CD14-positive monocyte (primary cell): ENCODE measurements around the gene GRIN2A. TPM values are rescaled to one million over a fixed set of nuclear protein-coding genes. Genes with fewer than 3 reads are reported as not detected.

Source experiments
- DNase-seq, 3 donors: peaks; one replicate each; pipeline ENCODE4 v3.0.0-alpha.2; 2011 to 2022
- H2AFZ ChIP-seq: 2 replicates; pipeline ENCODE4 v1.6.0; 2012; ENCODE audit warnings: mild to moderate bottlenecking, low read depth, low read length, inconsistent platforms; ENCODE audit not compliant: insufficient read depth, poor library complexity, severe bottlenecking
- H3K27ac ChIP-seq, 2 donors: 1 replicate in 1 of 2; 2 replicates in 1 of 2; pipeline ENCODE4 v1.5.1; 2012 to 2013; ENCODE audit warnings: low read length in 2 of 2, control low read depth in 1 of 2, inconsistent platforms in 1 of 2, low read depth in 1 of 2, mild to moderate bottlenecking in 1 of 2
- H3K27me3 ChIP-seq, 2 donors: one replicate each; pipeline versions ENCODE4 v1.6.0 to v1.6.1; 2011 to 2013; ENCODE audit warnings: low read length in 2 of 2; ENCODE audit not compliant: control insufficient read depth in 2 of 2, insufficient read depth in 2 of 2
- H3K36me3 ChIP-seq, 2 donors: replicated peaks in 1 of 2; 1 replicate in 1 of 2; 2 replicates in 1 of 2; pipeline versions ENCODE4 v1.5.1 to v1.6.1; 2012 to 2013; ENCODE audit warnings: low read length in 2 of 2, control low read depth in 1 of 2, inconsistent platforms in 1 of 2, mild to moderate bottlenecking in 1 of 2; ENCODE audit not compliant: insufficient read depth in 2 of 2, control insufficient read depth in 1 of 2
- H3K4me1 ChIP-seq, 2 donors: 1 replicate in 1 of 2; 2 replicates in 1 of 2; pipeline versions ENCODE4 v1.5.1 to v1.6.1; 2012 to 2013; ENCODE audit warnings: low read length in 2 of 2, control low read depth in 1 of 2, inconsistent platforms in 1 of 2, mild to moderate bottlenecking in 1 of 2, moderate library complexity in 1 of 2; ENCODE audit not compliant: insufficient read depth in 2 of 2, control insufficient read depth in 1 of 2
- H3K4me2 ChIP-seq: replicated peaks from 2 replicates; pipeline ENCODE3; 2012; ENCODE audit warnings: low read length, moderate library complexity, mild to moderate bottlenecking; ENCODE audit not compliant: poor library complexity, severe bottlenecking; ENCODE audit errors: extremely low read depth
- H3K4me3 ChIP-seq, 3 experiments: fragments of 200-600 bp in 1 of 3; sonication (generic) in 1 of 3; replicated peaks in 1 of 3; 1 replicate in 2 of 3; 2 replicates in 1 of 3; pipeline ENCODE4 v1.5.1; 2011 to 2013; ENCODE audit warnings: low read length in 3 of 3, mild to moderate bottlenecking in 3 of 3, control low read depth in 2 of 3, low read depth in 2 of 3, inconsistent platforms in 1 of 3, moderate library complexity in 1 of 3
- H3K79me2 ChIP-seq: 2 replicates; pipeline ENCODE4 v1.6.0; 2012; ENCODE audit warnings: mild to moderate bottlenecking, control low read depth, inconsistent platforms, low read length, moderate library complexity; ENCODE audit not compliant: insufficient read depth
- H3K9ac ChIP-seq: 2 replicates; pipeline ENCODE4 v1.6.0; 2017; ENCODE audit warnings: low read length, mild to moderate bottlenecking; ENCODE audit not compliant: insufficient read depth, poor library complexity, severe bottlenecking
- H3K9me3 ChIP-seq, 2 donors: replicated peaks in 1 of 2; 1 replicate in 1 of 2; 2 replicates in 1 of 2; pipeline versions ENCODE4 v1.5.1 to v1.6.1; 2012 to 2013; ENCODE audit warnings: low read length in 2 of 2, control low read depth in 1 of 2; ENCODE audit not compliant: control insufficient read depth in 1 of 2, insufficient read depth in 1 of 2
- H4K20me1 ChIP-seq: 2 replicates; pipeline ENCODE4 v1.6.0; 2012; ENCODE audit warnings: mild to moderate bottlenecking, low read length, control low read depth, moderate library complexity; ENCODE audit not compliant: insufficient read depth
- H3K27ac Mint-ChIP-seq, 7 donors: one replicate each; pipeline ENCODE4 v1.8.0; 2020; ENCODE audit warnings: mild to moderate bottlenecking in 7 of 7, mixed read lengths in 7 of 7, moderate library complexity in 6 of 7, inconsistent platforms in 2 of 7
- H3K27me3 Mint-ChIP-seq, 3 donors: one replicate each; pipeline ENCODE4 v1.8.0; 2021 to 2022; ENCODE audit warnings: low read depth in 3 of 3, mild to moderate bottlenecking in 3 of 3, mixed read lengths in 3 of 3, moderate library complexity in 3 of 3, inconsistent platforms in 1 of 3
- H3K36me3 Mint-ChIP-seq, 2 donors: one replicate each; pipeline ENCODE4 v1.8.0; 2020; ENCODE audit warnings: mixed read lengths in 2 of 2, inconsistent platforms in 1 of 2, mild to moderate bottlenecking in 1 of 2
- H3K4me1 Mint-ChIP-seq: one replicate; pipeline ENCODE4 v1.8.0; 2020; ENCODE audit warnings: mild to moderate bottlenecking, mixed read lengths
- H3K4me3 Mint-ChIP-seq, 2 donors: one replicate each; pipeline ENCODE4 v1.8.0; 2020; ENCODE audit warnings: mild to moderate bottlenecking in 2 of 2, mixed read lengths in 2 of 2, moderate library complexity in 1 of 2
- H3K9me3 Mint-ChIP-seq, 7 donors: one replicate each; pipeline ENCODE4 v1.8.0; 2020 to 2022; ENCODE audit warnings: mixed read lengths in 7 of 7, mild to moderate bottlenecking in 6 of 7, moderate library complexity in 6 of 7, inconsistent platforms in 2 of 7
- CTCF ChIP-seq: fragments of 200-600 bp; IDR thresholded peaks from one replicate; pipeline ENCODE4 v1.8.0; 2022; ENCODE audit warnings: antibody characterized with exemption, mild to moderate bottlenecking
- WGBS: methylation state at CpG from one replicate; pipeline ENCODE4 v1.1.5; 2013; ENCODE audit warnings: missing lambda C conversion rate; ENCODE audit not compliant: insufficient coverage; 5-methylcytosine and 5-hydroxymethylcytosine counted together
- intact Hi-C, 2 donors: fragments of 100-400 bp; cut with micrococcal nuclease; formaldehyde crosslinking; loops; one replicate each; pipeline versions ENCODE4 v1.15.0 to v1.15.1; 2023
- polyA plus RNA-seq, 3 donors: library from polyadenylated mRNA; depleted of rRNA in 1 of 3; unstranded in 2 of 3; stranded (reverse) in 1 of 3; fragments of 300-500 nt in 2 of 3; fragments of >200 nt in 1 of 3; fragmentation: Illumina TruSeq in 2 of 3; gene quantifications; 1 replicate in 2 of 3; 2 replicates in 1 of 3; pipeline ENCODE4 v1.2.3, GENCODE V29; 2012 to 2021
- small RNA-seq: library from RNA; depleted of rRNA; stranded (forward); fragments of <200 nt; gene quantifications from one replicate; pipeline ENCODE3, GENCODE V24; 2012; ENCODE audit warnings: low read depth; ENCODE audit not compliant: insufficient read length

Gene GRIN2A
- polyA plus RNA-seq, 3 donors = not detected

GRCh38 chr16:9706217-9706836 is 475.9 kb downstream of the GRIN2A start:
- H3K9me3 ChIP-seq = no peaks in the 10 kb centered on the region
- no peak overlapping the region for H2AFZ ChIP-seq
- H3K4me2 ChIP-seq = no peak overlapping the region
- H4K20me1 ChIP-seq = no peaks in the 10 kb centered on the region
- intact Hi-C loops = no loop called here
- TF ChIP-seq CTCF = no peak
- H3K36me3 ChIP-seq = no peaks in the 10 kb centered on the region
- H3K9ac ChIP-seq = no peak overlapping the region
- H3K4me1 ChIP-seq = no peaks in the 10 kb centered on the region
- WGBS = 0% methylated on average over 1 of the region's 6 CpGs
- H3K27me3 ChIP-seq = no peaks in the 10 kb centered on the region
- peaks cover 0 to 6% (median 2%) of the 10 kb centered on the region in 7 donors for H3K9me3 Mint-ChIP-seq
- no peaks in the 10 kb centered on the region for H3K79me2 ChIP-seq
- no peak for DNase-seq
- H3K27me3 Mint-ChIP-seq = no peaks in the 10 kb centered on the region
- H3K4me3 Mint-ChIP-seq = no peak overlapping the region
- no peaks in the 10 kb centered on the region for H3K4me1 Mint-ChIP-seq
- no peak overlapping the region for H3K4me3 ChIP-seq
- no peak overlapping the region for H3K27ac ChIP-seq
- no peaks in the 10 kb centered on the region for H3K36me3 Mint-ChIP-seq
- H3K27ac Mint-ChIP-seq = no peak overlapping the region

GRCh38 chr16:9703731-9704130 is 478.5 kb downstream of the GRIN2A start:
- WGBS = no CpG with 5 or more reads among the region's 1 CpG
- H3K27me3 Mint-ChIP-seq = no peaks in the 10 kb centered on the region
- H3K4me1 Mint-ChIP-seq = no peaks in the 10 kb centered on the region

More at GRCh38 chr16:9703731-9704130, 478.5 kb downstream of the GRIN2A start:
- no peaks in the 10 kb centered on the region for H3K36me3 Mint-ChIP-seq
- no peak overlapping the region for H3K27ac ChIP-seq
- H3K79me2 ChIP-seq = no peaks in the 10 kb centered on the region
- no peaks in the 10 kb centered on the region for H4K20me1 ChIP-seq
- peaks cover 0 to 4% (median 2%) of the 10 kb centered on the region in 7 donors for H3K9me3 Mint-ChIP-seq
- H3K9me3 ChIP-seq = no peaks in the 10 kb centered on the region
- no peak overlapping the region for H2AFZ ChIP-seq
- TF ChIP-seq CTCF = no peak
- no peak for DNase-seq
- no peaks in the 10 kb centered on the region for H3K27me3 ChIP-seq
- no peaks in the 10 kb centered on the region for H3K36me3 ChIP-seq
- no peak overlapping the region for H3K9ac ChIP-seq
- intact Hi-C loops = no loop called here
- no peaks in the 10 kb centered on the region for H3K4me1 ChIP-seq
- H3K27ac Mint-ChIP-seq = no peak overlapping the region
- no peak overlapping the region for H3K4me3 Mint-ChIP-seq
- H3K4me3 ChIP-seq = no peak overlapping the region
- no peak overlapping the region for H3K4me2 ChIP-seq

Small RNA genes lying within 50 kb of the gene (small RNA-seq; reads per million reads assigned to genes)
- gene RN7SL493P = not detected

Other genes starting within 250 kb of the GRIN2A start
- 10 to 100 TPM in 2 of 3 donors, 1 to 10 TPM in 1; 8.7 to 36.4 (median 11.9) TPM for gene ATF7IP2, start 203.6 kb upstream of the GRIN2A start, polyA plus RNA-seq